Measurements from ENCODE around the gene FAM241A.

- TF ChIP-seq YY1 (IDR thresholded peaks at IDR 0.05; ENCODE audit: insufficient read depth, insufficient replicate concordance, low read depth, low read length) (no peak), CTCF (CRISPR knock-in tag; IDR thresholded peaks at IDR 0.05) (no peak), CAMTA2 (CRISPR knock-in tag; IDR thresholded peaks at IDR 0.05; ENCODE audit: borderline replicate concordance) (no peak), ZSCAN12 (CRISPR knock-in tag; IDR thresholded peaks at IDR 0.05) (no peak)
These were observed 25.3 kb downstream of the FAM241A start for GRCh38 chr4:112170451-112170993.

Data from HepG2 (cell line).